CD4-positive, alpha-beta T cell treated with Interferon gamma for 1 hour (primary cell): ENCODE measurements around the gene SFT2D3.

ENCODE experiments used
- DNase-seq: peaks from one replicate; pipeline ENCODE4 v3.0.0-alpha.2; 2020

Gene SFT2D3

GRCh38 chr2:127712999-127713398 is 11.7 kb downstream of the SFT2D3 start:
- no peak for DNase-seq

- no peak for DNase-seq
Observed at GRCh38 chr2:127713562-127713961, 12.3 kb downstream of the SFT2D3 start.

- no peak for DNase-seq
Observed at GRCh38 chr2:127715778-127716449, 14.6 kb downstream of the SFT2D3 start.

GRCh38 chr2:127718271-127718670 is 17.0 kb downstream of the SFT2D3 start:
- no peak for DNase-seq

- DNase-seq, result no peak
Observed at GRCh38 chr2:127719301-127720218, 18.3 kb downstream of the SFT2D3 start.

GRCh38 chr2:127721311-127721977 is 20.1 kb downstream of the SFT2D3 start:
- DNase-seq, result no peak

- no peak for DNase-seq
Observed at GRCh38 chr2:127721978-127722355, 20.7 kb downstream of the SFT2D3 start.

GRCh38 chr2:127722807-127723206 is 21.5 kb downstream of the SFT2D3 start:
- DNase-seq, result no peak

- DNase-seq, result no peak
Observed at GRCh38 chr2:127726158-127726880, 25.0 kb downstream of the SFT2D3 start.

- DNase-seq, result no peak
Observed at GRCh38 chr2:127733113-127733815, 32.0 kb downstream of the SFT2D3 start.

- DNase-seq, result no peak
Observed at GRCh38 chr2:127733816-127734537, 32.7 kb downstream of the SFT2D3 start.

GRCh38 chr2:127735044-127735443 is 33.7 kb downstream of the SFT2D3 start:
- no peak for DNase-seq

GRCh38 chr2:127735537-127736399 is 34.5 kb downstream of the SFT2D3 start:
- no peak for DNase-seq

GRCh38 chr2:127737892-127738291 is 36.6 kb downstream of the SFT2D3 start:
- DNase-seq, result no peak

GRCh38 chr2:127739800-127740199 is 38.5 kb downstream of the SFT2D3 start:
- no peak for DNase-seq

- no peak for DNase-seq
Observed at GRCh38 chr2:127740665-127741288, 39.5 kb downstream of the SFT2D3 start.

- no peak for DNase-seq
Observed at GRCh38 chr2:127743477-127744026, 42.3 kb downstream of the SFT2D3 start.

GRCh38 chr2:127747621-127748020 is 46.3 kb downstream of the SFT2D3 start:
- no peak for DNase-seq

GRCh38 chr2:127749537-127749936 is 48.2 kb downstream of the SFT2D3 start:
- peak; percentile 15 for DNase-seq

- no peak for DNase-seq
Observed at GRCh38 chr2:127753374-127753773, 52.1 kb downstream of the SFT2D3 start.
